GM12864 (cell line): ENCODE data around the gene KLF13.

Source experiments
- DNase-seq: peaks from one replicate; pipeline ENCODE4 v3.0.0-alpha.2; 2011; ENCODE audit warnings: low read depth
- H3K4me3 ChIP-seq: 2 replicates; pipeline ENCODE4 v1.5.1; 2011; ENCODE audit warnings: mild to moderate bottlenecking, low read depth, low read length, control low read depth
- CTCF ChIP-seq: IDR thresholded peaks from 2 replicates; pipeline ENCODE4 v1.5.1; 2011; ENCODE audit warnings: low read depth, mild to moderate bottlenecking, moderate library complexity, low read length, control low read depth, inconsistent platforms; ENCODE audit errors: missing control alignments

KLF13 gene

GRCh38 chr15:31300981-31301672, 25.5 kb upstream of the KLF13 start:
- no peak for TF ChIP-seq CTCF
- no peak for DNase-seq
- H3K4me3 ChIP-seq: no peak overlapping the region

DNA sequence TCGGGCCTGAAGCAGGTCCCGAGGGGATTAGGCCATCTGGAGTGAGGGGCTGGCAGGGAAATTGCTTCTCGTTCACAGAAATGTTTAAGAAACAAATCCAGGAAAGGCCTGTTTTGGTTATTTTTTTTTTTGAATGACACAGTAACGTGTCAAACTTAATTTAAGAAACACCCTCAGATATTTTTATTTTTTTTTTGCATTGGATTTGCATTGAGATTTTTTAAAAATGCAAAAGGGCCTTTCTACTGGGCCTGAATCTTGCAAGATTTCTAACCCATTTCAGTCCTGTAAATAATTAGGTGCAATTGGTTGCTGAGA, 25.0 kb upstream of the KLF13 start:
- TF ChIP-seq CTCF: no peak
- no peak for DNase-seq
- H3K4me3 ChIP-seq: no peak overlapping the region

DNA sequence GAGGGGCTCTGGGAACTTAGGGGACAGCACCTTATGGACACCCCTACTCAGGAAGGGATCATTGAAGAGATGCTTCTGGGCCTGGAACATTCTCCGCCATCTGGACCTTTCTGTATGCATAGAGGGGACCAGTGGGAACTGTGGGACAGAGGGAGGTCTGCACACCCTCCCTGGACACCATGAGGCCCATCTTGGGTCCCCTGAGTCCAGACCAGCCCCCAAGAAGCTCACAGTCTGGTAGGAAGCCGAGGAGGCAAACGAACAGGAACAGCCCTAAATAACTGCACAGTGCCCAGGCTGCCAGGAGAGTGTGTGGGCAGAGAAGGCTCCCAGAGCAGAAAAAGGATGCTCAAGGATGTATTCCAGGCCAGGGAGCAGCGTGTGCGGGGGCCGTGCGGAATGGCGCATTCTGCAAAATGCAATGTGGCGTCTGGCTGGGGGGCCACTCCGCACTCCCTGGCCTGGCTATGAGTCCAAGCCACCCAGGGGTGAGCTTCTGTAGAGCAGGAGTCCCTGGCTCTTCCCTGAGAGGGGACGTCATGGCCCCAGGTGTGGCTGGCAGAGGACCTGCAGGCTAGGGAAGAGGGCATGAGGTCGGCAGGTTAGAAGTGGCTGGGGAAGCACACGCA, 24.5 kb upstream of the KLF13 start:
- DNase-seq: no peak
- no peak for TF ChIP-seq CTCF
- H3K4me3 ChIP-seq: no peak overlapping the region

DNA sequence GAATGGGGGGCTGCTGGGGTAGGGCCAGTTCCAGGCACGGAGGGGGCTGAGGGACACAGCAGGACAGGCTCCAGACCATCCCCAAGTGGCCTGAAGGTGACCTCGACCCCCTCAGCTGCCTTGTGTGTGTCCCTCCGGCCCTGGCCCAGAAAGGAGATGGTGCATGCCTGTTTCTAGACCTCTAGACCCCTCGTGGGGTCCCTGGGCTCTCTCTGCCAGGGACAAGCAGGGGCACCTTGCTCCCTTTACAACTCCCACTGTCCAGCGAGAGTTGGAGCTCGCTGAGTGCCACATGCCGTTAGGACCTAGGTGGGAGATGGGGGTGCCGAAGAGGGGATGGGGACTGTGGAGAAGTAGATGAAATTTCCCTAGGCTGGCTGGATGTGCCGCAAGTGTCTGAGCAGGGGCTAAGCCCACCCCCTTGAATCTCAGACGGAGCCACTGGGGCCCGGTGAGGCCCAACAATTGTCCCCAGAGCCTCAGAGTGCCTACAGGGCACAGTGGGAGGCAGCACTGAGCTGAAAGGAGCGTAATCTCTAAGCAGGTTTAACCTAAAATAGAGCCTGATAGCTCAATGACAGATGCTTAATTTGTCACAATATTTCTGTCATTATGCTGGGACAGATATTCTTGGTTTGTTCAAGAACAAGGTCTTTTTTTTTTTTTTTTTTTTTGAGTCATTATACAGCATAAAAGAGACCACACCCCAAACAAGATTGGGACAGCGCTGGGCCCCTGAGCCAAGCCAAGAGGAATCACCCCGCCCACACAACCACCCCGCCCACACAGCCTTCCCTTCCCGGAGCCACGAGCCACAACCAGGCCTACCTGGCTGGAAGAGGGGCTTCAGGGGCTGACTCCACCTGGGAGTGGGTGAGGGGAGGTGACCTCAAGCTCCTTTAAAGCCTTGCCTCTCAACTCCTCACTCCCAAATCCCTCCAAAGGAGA, 23.6 kb upstream of the KLF13 start:
- DNase-seq: no peak
- no peak overlapping the region for H3K4me3 ChIP-seq
- TF ChIP-seq CTCF: peak; percentile 47

- no peak for TF ChIP-seq CTCF
These were observed 22.6 kb upstream of the KLF13 start for GRCh38 chr15:31303726-31304648.

DNA sequence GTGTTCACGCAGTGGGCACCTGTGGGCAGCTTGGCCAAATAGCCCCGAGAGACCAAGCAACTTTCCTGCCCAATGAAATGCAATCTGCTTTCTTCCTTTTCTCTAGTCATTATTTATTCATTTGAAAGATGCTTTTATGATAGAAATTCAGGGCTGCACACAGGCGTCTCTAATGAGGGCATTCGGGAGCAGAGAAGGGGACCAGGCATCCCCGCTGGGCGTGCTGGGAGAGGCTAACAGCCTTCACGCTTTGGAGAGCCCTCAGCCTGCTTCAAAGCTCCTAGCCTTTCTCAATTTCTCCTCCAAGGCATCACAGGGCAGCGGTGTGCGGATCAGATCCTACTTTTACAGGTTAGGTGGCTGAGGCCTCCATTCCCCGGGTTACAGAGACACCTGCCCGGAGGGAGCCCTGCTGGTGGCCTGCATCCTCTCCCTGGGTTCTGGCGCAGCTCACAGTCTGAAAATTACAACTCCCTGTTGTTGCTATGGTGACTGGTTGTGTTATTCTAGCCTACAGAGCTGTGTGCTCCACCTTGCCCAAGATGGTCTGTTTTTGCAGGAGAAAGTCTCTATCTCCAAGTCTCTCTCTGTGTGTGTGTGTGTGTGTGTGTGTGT, 21.8 kb upstream of the KLF13 start:
- no peak for DNase-seq
- no peak for TF ChIP-seq CTCF
- H3K4me3 ChIP-seq: no peak overlapping the region

More at GRCh38 chr15:31303726-31304648, 22.6 kb upstream of the KLF13 start:
- DNase-seq: no peak
- H3K4me3 ChIP-seq: no peak overlapping the region
